ENCODE data around the gene EHMT1.

- TF ChIP-seq CTCF (IDR thresholded peaks at IDR 0.05): no peak
- TF ChIP-seq POLR2AphosphoS5 (IDR thresholded peaks at IDR 0.05; ENCODE audit: low read depth, low read length): no peak
- TF ChIP-seq REST (IDR thresholded peaks at IDR 0.05; ENCODE audit: insufficient read depth in 1 of 2, low read depth in 2 of 2, low read length in 1 of 2): no peak
- TF ChIP-seq TCF7L2 (IDR thresholded peaks at IDR 0.05; ENCODE audit: low read depth, low read length): no peak
- TF ChIP-seq SIN3A (IDR thresholded peaks at IDR 0.05; ENCODE audit: borderline replicate concordance, insufficient read depth, low read depth, low read length): no peak
Observed at GRCh38 chr9:137757139-137757538, 138.3 kb downstream of the EHMT1 start.

Data from Panc1 (cell line).